SK-N-SH (cell line): ENCODE measurements around the gene CKMT1B. TPM values are rescaled to one million over a fixed set of nuclear protein-coding genes. Genes with fewer than 3 reads are reported as not detected.
"Not testable (repeated sequence)": the region's sequence is repeated elsewhere in the genome, so short reads cannot be mapped to it uniquely, and the experiment has no call there.

Experiments
- CTCF ChIA-PET: fragments of 300-600, 350-600 bp; formaldehyde crosslinking; extraction: SDS; loops from one replicate; lab custom pipeline; 2021; lab: Yijun Ruan, JAX
- POLR2A ChIA-PET: fragments of 350-600 bp; sonication (Branson Sonifier 250); formaldehyde crosslinking; extraction: SDS; loops from one replicate; lab custom pipeline; 2020; ENCODE audit warnings: antibody characterized with exemption, inconsistent platforms; lab: Yijun Ruan, JAX
- DNase-seq: peaks from one replicate; pipeline ENCODE4 v3.0.0; 2012
- H2AFZ ChIP-seq: fragments of 200-600 bp; sonication (generic); 2 replicates; pipeline ENCODE4 v1.8.1; 2016; ENCODE audit warnings: antibody characterized with exemption, mild to moderate bottlenecking, low read depth
- H3F3A ChIP-seq: fragments of 200-600 bp; sonication (generic); replicated peaks from 2 replicates; pipeline ENCODE3; 2016; ENCODE audit warnings: antibody characterized with exemption, mild to moderate bottlenecking; ENCODE audit not compliant: insufficient read depth
- H3K27ac ChIP-seq, 2 experiments: fragments of 200-500 bp in 1 of 2; fragments of 200-600 bp in 1 of 2; sonication (Bioruptor generic) in 1 of 2; sonication (generic), shearing (Covaris generic) in 1 of 2; 2 replicates each; pipeline versions ENCODE4 v1.5.1 to v1.6.1; 2014 to 2016; ENCODE audit warnings: low read depth in 2 of 2, inconsistent platforms in 1 of 2, low read length in 1 of 2, mild to moderate bottlenecking in 1 of 2, mixed read lengths in 1 of 2
- H3K27me3 ChIP-seq: fragments of 200-600 bp; sonication (generic), shearing (Covaris generic); 2 replicates; pipeline ENCODE4 v1.6.1; 2016; ENCODE audit warnings: mixed run types; ENCODE audit not compliant: insufficient read depth
- H3K36me3 ChIP-seq, 2 experiments: fragments of 200-500 bp in 1 of 2; fragments of 200-600 bp in 1 of 2; sonication (Bioruptor generic) in 1 of 2; sonication (generic) in 1 of 2; replicated peaks in 1 of 2; 2 replicates each; pipeline versions ENCODE3 to v1.5.1; 2014 to 2016; ENCODE audit warnings: low read length in 1 of 2, mild to moderate bottlenecking in 1 of 2; ENCODE audit not compliant: insufficient read depth in 2 of 2, control insufficient read depth in 1 of 2
- H3K4me1 ChIP-seq, 2 experiments: fragments of 200-500 bp in 1 of 2; fragments of 200-600 bp in 1 of 2; sonication (Bioruptor generic) in 1 of 2; sonication (generic), shearing (Covaris generic) in 1 of 2; 2 replicates each; pipeline versions ENCODE4 v1.5.1 to v1.6.1; 2014 to 2016; ENCODE audit warnings: low read depth in 1 of 2, low read length in 1 of 2, mixed run types in 1 of 2; ENCODE audit not compliant: insufficient read depth in 2 of 2, control insufficient read depth in 1 of 2
- H3K4me2 ChIP-seq: fragments of 200-600 bp; sonication (generic), shearing (Covaris generic); 2 replicates; pipeline ENCODE4 v1.6.1; 2017; ENCODE audit warnings: mixed run types
- H3K4me3 ChIP-seq, 2 experiments: fragments of 200-500 bp in 1 of 2; fragments of 200-600 bp in 1 of 2; sonication (Bioruptor generic) in 1 of 2; sonication (generic), shearing (Covaris generic) in 1 of 2; 2 replicates each; pipeline versions ENCODE4 v1.5.1 to v1.8.1; 2014 to 2016; ENCODE audit warnings: low read depth in 2 of 2, inconsistent platforms in 1 of 2, low read length in 1 of 2, mild to moderate bottlenecking in 1 of 2, mixed read lengths in 1 of 2, moderate library complexity in 1 of 2
- H3K79me2 ChIP-seq: fragments of 200-600 bp; sonication (generic); 2 replicates; pipeline ENCODE4 v1.8.1; 2017; ENCODE audit warnings: mild to moderate bottlenecking; ENCODE audit not compliant: insufficient read depth
- H3K9ac ChIP-seq: fragments of 200-600 bp; sonication (generic); 2 replicates; pipeline ENCODE4 v1.6.1; 2017; ENCODE audit warnings: mixed run types
- H3K9me2 ChIP-seq: fragments of 200-600 bp; sonication (generic); 2 replicates; pipeline ENCODE4 v1.6.1; 2017; ENCODE audit warnings: mixed run types
- H3K9me3 ChIP-seq: fragments of 200-600 bp; sonication (generic); 2 replicates; pipeline ENCODE4 v1.6.1; 2017; ENCODE audit warnings: mixed run types, mild to moderate bottlenecking, moderate library complexity
- H4K20me1 ChIP-seq: fragments of 200-600 bp; sonication (generic); 2 replicates; pipeline ENCODE4 v1.6.1; 2017; ENCODE audit warnings: mild to moderate bottlenecking, mixed run types; ENCODE audit not compliant: insufficient read depth
- EP300 ChIP-seq, 2 experiments: IDR thresholded peaks; 2 replicates each; pipeline versions ENCODE4 v1.4.0 to v1.6.1; 2012; ENCODE audit warnings: borderline replicate concordance in 1 of 2, low read depth in 1 of 2, low read length in 1 of 2
- EZH2phosphoT487 ChIP-seq: fragments of 200-600 bp; sonication (generic); IDR thresholded peaks from 2 replicates; pipeline ENCODE4 v1.6.1; 2017; ENCODE audit warnings: low read depth, mixed run types, mild to moderate bottlenecking, antibody characterized with exemption, moderate library complexity, borderline replicate concordance
- FOSL2 ChIP-seq: IDR thresholded peaks from 2 replicates; pipeline ENCODE4 v1.4.0; 2012; ENCODE audit warnings: low read depth, mild to moderate bottlenecking, moderate library complexity, borderline replicate concordance
- FOXM1 ChIP-seq: IDR thresholded peaks from 2 replicates; pipeline ENCODE4 v1.4.0; 2012; ENCODE audit warnings: low read depth, mild to moderate bottlenecking
- JUND ChIP-seq: IDR thresholded peaks from 2 replicates; pipeline ENCODE4 v1.4.0; 2012
- MXI1 ChIP-seq: IDR thresholded peaks from 2 replicates; pipeline ENCODE4 v1.6.1; 2012; ENCODE audit warnings: mild to moderate bottlenecking, low read depth, low read length, improper control_type of control experiment
- NFIC ChIP-seq: IDR thresholded peaks from 2 replicates; pipeline ENCODE4 v1.4.0; 2012; ENCODE audit warnings: borderline replicate concordance
- RAD21 ChIP-seq: IDR thresholded peaks from 2 replicates; pipeline ENCODE4 v1.6.1; 2012; ENCODE audit warnings: mild to moderate bottlenecking, low read length
- RFX5 ChIP-seq: IDR thresholded peaks from 2 replicates; pipeline ENCODE4 v1.6.1; 2012; ENCODE audit warnings: mild to moderate bottlenecking, improper control_type of control experiment, low read length
- SIN3A ChIP-seq: IDR thresholded peaks from 2 replicates; pipeline ENCODE4 v1.6.1; 2012; ENCODE audit warnings: low read depth, mild to moderate bottlenecking, low read length, moderate library complexity, borderline replicate concordance
- TAF1 ChIP-seq: IDR thresholded peaks from 2 replicates; pipeline ENCODE4 v1.6.1; 2012; ENCODE audit warnings: low read depth, mild to moderate bottlenecking, low read length, moderate library complexity, borderline replicate concordance
- TEAD4 ChIP-seq: IDR thresholded peaks from 2 replicates; pipeline ENCODE4 v1.4.0; 2012; ENCODE audit warnings: mild to moderate bottlenecking, borderline replicate concordance; ENCODE audit not compliant: insufficient read depth
- YY1 ChIP-seq: IDR thresholded peaks from 2 replicates; pipeline ENCODE4 v1.4.0; 2012; ENCODE audit warnings: low read depth, mild to moderate bottlenecking
- WGBS: methylation state at CpG from one replicate; pipeline ENCODE4 v1.1.6; 2017; ENCODE audit warnings: low lambda C conversion rate; 5-methylcytosine and 5-hydroxymethylcytosine counted together
- polyA plus RNA-seq, 3 experiments: library from polyadenylated mRNA; depleted of rRNA; stranded (reverse); fragments of >200 nt; gene quantifications; 2 replicates each; pipeline ENCODE4 v1.2.3, GENCODE V29; 2012
- TF ChIP-seq, protein P1 (sequence below): fragments of 200-600 bp; sonication (generic); IDR thresholded peaks from 2 replicates; pipeline ENCODE4 v1.6.1; 2017; ENCODE audit warnings: antibody characterized with exemption, mild to moderate bottlenecking, moderate library complexity
- TF ChIP-seq, protein P2 (sequence below): IDR thresholded peaks from 2 replicates; pipeline ENCODE4 v1.4.0; 2012; ENCODE audit warnings: low read depth
- TF ChIP-seq, protein P3 (sequence below): fragments of 150-350 bp; IDR thresholded peaks from 2 replicates; pipeline ENCODE4 v1.6.1; 2016; ENCODE audit warnings: mild to moderate bottlenecking, low read depth, low read length
- TF ChIP-seq, protein P4 (sequence below): IDR thresholded peaks from 2 replicates; pipeline ENCODE4 v1.4.0; 2012; ENCODE audit warnings: low read depth, borderline replicate concordance

Gene CKMT1B
- 1.8 and 3.1 TPM in 2 replicates for polyA plus RNA-seq (2012; rRNA removed)
- polyA plus RNA-seq (2012; cell fraction: cytosol; rRNA removed): 2.6 and 2.7 TPM in 2 replicates
- 2.8 and 3.5 TPM in 2 replicates for polyA plus RNA-seq (2012; cell fraction: nucleus; rRNA removed)

DNA sequence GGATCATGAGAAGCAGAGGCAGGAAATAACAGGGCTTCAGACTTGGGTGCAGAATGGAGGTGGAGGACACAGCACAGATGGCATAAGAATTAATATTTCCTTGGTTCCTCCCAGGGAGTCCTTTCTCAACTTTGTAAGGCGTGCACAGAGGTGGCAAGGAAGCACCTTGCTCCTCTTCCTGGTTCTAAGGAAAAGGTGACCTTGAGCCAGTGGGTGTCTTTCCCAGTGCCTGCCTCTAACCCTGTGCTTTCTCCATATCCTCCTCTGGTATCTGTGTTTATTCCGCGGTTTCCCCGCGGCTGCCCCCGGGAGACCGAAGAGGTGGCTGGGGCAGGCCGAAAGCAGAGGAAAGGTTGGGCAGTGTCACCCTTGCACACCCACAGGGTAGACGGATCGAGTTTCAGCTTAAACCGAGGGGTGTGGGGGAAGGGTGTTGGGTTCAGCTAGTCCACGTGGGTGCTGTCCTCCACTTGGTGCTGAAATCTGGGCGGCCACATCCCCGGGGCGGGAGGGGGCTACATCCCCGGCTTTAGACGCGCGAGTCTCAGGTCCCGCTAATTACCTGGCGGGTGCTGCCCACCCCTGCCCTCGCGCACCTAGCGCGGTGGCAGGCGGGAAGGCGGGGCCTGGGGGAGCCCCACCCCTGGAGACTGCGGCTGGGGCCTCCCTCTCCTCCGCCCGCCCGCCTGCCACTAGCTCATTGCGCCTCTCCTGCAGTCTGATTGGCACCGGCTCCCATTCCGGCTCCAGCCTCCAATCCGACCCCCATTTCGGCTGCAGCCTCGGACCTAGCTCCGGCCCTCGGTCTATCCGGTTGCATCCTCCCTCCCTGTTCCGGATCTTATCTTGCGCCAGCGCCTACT is at the start of gene CKMT1B:
TSS of gene CKMT1B (plus strand) at position 700 of the 863 bp plus-strand sequence. CDS start 192 bp downstream, outside the sequence.
- H2AFZ ChIP-seq, H3F3A ChIP-seq, H4K20me1 ChIP-seq, H3K9me2 ChIP-seq, H3K9me3 ChIP-seq, H3K27ac ChIP-seq, H3K4me1 ChIP-seq, POLR2A ChIA-PET, H3K27me3 ChIP-seq, CTCF ChIA-PET, H3K4me2 ChIP-seq, H3K4me3 ChIP-seq, DNase-seq, H3K9ac ChIP-seq, H3K79me2 ChIP-seq, H3K36me3 ChIP-seq: not testable (repeated sequence)
- no CpG with 5 or more reads among the region's 43 CpGs for WGBS

DNA sequence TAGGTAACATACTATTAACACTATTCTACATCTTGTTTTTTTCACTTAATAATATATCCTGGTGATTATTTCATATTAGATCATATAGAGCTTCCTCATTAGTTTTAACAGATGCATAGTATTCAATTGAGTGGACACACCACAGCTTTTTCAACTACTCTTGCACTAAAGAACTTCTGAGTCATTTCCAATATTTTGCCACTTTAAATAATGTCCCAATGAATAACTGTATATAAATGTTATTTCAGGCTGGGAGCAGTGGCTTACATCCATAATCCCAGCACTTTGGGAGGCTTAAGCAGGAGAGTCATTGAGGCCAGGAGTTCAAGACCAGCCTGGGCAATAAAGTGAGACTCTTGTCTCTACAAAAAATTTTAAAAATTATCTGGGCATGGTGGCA is 49.6 kb upstream of the CKMT1B start:
- no peaks in the 10 kb centered on the region for H3K79me2 ChIP-seq
- H3K4me3 ChIP-seq: no peak overlapping the region
- no peaks in the 10 kb centered on the region for H3K9me2 ChIP-seq
- H3K27ac ChIP-seq: no peak overlapping the region
- no peak for DNase-seq
- H3F3A ChIP-seq: no peaks in the 10 kb centered on the region
- ChIA-PET CTCF (interaction anchor here (0.6 to 1.5 kb wide), 2 partner anchors 8 to 110 kb away, joined by 3 read pairs; no protein-coding TSS in a partner anchor), POLR2A (no interaction called here)
- no peak overlapping the region for H2AFZ ChIP-seq
- peaks cover 17% of the 10 kb centered on the region for H3K9me3 ChIP-seq
- no peaks in the 10 kb centered on the region for H3K4me1 ChIP-seq
- H3K4me2 ChIP-seq: no peak overlapping the region
- H3K36me3 ChIP-seq: no peaks in the 10 kb centered on the region
- no peaks in the 10 kb centered on the region for H3K27me3 ChIP-seq
- H4K20me1 ChIP-seq: no peaks in the 10 kb centered on the region
- no peak overlapping the region for H3K9ac ChIP-seq
- no peak for TF ChIP-seq FOSL2
- TF ChIP-seq FOXM1: no peak
- no peak for TF ChIP-seq RAD21
- TF ChIP-seq SIN3A: no peak
- TF ChIP-seq, protein P1, sequence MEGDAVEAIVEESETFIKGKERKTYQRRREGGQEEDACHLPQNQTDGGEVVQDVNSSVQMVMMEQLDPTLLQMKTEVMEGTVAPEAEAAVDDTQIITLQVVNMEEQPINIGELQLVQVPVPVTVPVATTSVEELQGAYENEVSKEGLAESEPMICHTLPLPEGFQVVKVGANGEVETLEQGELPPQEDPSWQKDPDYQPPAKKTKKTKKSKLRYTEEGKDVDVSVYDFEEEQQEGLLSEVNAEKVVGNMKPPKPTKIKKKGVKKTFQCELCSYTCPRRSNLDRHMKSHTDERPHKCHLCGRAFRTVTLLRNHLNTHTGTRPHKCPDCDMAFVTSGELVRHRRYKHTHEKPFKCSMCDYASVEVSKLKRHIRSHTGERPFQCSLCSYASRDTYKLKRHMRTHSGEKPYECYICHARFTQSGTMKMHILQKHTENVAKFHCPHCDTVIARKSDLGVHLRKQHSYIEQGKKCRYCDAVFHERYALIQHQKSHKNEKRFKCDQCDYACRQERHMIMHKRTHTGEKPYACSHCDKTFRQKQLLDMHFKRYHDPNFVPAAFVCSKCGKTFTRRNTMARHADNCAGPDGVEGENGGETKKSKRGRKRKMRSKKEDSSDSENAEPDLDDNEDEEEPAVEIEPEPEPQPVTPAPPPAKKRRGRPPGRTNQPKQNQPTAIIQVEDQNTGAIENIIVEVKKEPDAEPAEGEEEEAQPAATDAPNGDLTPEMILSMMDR: no peak
- no peak for TF ChIP-seq EZH2phosphoT487
- TF ChIP-seq TEAD4: no peak
- TF ChIP-seq RFX5: no peak
- TF ChIP-seq, protein P2, sequence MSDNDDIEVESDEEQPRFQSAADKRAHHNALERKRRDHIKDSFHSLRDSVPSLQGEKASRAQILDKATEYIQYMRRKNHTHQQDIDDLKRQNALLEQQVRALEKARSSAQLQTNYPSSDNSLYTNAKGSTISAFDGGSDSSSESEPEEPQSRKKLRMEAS: no peak
- TF ChIP-seq, protein P3, sequence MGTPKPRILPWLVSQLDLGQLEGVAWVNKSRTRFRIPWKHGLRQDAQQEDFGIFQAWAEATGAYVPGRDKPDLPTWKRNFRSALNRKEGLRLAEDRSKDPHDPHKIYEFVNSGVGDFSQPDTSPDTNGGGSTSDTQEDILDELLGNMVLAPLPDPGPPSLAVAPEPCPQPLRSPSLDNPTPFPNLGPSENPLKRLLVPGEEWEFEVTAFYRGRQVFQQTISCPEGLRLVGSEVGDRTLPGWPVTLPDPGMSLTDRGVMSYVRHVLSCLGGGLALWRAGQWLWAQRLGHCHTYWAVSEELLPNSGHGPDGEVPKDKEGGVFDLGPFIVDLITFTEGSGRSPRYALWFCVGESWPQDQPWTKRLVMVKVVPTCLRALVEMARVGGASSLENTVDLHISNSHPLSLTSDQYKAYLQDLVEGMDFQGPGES: no peak
- no peak for TF ChIP-seq JUND
- TF ChIP-seq NFIC: no peak
- no peak for TF ChIP-seq TAF1
- TF ChIP-seq EP300 (IDR thresholded peaks at IDR 0.05; ENCODE audit: borderline replicate concordance in 1 of 2, low read depth in 1 of 2, low read length in 1 of 2): no peak
- TF ChIP-seq, protein P4, sequence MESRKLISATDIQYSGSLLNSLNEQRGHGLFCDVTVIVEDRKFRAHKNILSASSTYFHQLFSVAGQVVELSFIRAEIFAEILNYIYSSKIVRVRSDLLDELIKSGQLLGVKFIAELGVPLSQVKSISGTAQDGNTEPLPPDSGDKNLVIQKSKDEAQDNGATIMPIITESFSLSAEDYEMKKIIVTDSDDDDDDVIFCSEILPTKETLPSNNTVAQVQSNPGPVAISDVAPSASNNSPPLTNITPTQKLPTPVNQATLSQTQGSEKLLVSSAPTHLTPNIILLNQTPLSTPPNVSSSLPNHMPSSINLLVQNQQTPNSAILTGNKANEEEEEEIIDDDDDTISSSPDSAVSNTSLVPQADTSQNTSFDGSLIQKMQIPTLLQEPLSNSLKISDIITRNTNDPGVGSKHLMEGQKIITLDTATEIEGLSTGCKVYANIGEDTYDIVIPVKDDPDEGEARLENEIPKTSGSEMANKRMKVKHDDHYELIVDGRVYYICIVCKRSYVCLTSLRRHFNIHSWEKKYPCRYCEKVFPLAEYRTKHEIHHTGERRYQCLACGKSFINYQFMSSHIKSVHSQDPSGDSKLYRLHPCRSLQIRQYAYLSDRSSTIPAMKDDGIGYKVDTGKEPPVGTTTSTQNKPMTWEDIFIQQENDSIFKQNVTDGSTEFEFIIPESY: no peak
- TF ChIP-seq MXI1: no peak
- TF ChIP-seq YY1: no peak
